ENCODE measurements around the gene SP7. TPM values are rescaled to one million over a fixed set of nuclear protein-coding genes. Genes with fewer than 3 reads are reported as not detected.
"Not testable (repeated sequence)": the region's sequence is repeated elsewhere in the genome, so short reads cannot be mapped to it uniquely, and the experiment has no call there.

Gene SP7
- polyA plus RNA-seq (ENCODE audit: insufficient read length in 12 of 12) = 1 to 10 TPM in 1 of 12 donors, under 1 TPM in 5, not detected in 6; 0.05 to 1.2 (median 0.22) TPM
- long read RNA-seq, donor 1, partial matches to known transcripts = 267 of 463 reads
- long read RNA-seq, donor 1, other reads (novel, unspliced or antisense) = 196 of 463 reads
- long read RNA-seq, donor 2 = 0 reads
- long read RNA-seq, donor 3 = 0 reads
- long read RNA-seq, donor 4 = 0 reads
- long read RNA-seq, donor 5 = 0 reads
- long read RNA-seq, donor 6 = 0 reads
- long read RNA-seq, donor 7 = 0 reads
- long read RNA-seq, donor 8, partial matches to known transcripts = 220 of 298 reads
- long read RNA-seq, donor 8, other reads (novel, unspliced or antisense) = 78 of 298 reads
- long read RNA-seq, donor 9 = 0 reads
- long read RNA-seq, donor 10, partial matches to known transcripts = 363 of 408 reads
- long read RNA-seq, donor 10, other reads (novel, unspliced or antisense) = 45 of 408 reads
- long read RNA-seq, donor 11 = 0 reads

DNA sequence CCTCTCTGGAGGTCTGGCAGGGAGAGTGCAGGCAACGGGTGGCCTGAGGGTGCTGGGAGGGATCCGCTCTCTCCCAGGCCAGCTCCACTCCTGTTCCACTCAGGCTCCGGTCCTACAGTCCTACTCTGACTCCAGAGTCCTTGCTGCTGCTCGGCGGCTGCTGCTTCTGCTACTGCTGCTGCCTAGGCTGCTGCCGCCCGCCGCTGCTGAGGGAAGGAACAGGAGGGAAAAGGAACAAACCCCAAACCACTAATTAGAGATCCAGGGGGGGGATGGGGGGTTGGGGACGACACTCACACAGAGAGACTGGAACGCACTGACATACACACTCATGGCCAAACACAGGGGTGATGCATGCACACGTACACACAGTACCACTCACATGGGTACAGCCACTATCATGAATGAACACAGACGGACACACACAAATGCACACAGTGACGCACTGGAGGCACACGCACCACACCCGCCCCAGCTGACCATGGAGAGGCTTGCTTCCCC, at the start of gene SP7:
SP7 (minus strand) TSS at position 174 of the 501 bp plus-strand sequence. CDS start 708 bp downstream, outside the sequence.
- DNase-seq = no peak

DNA sequence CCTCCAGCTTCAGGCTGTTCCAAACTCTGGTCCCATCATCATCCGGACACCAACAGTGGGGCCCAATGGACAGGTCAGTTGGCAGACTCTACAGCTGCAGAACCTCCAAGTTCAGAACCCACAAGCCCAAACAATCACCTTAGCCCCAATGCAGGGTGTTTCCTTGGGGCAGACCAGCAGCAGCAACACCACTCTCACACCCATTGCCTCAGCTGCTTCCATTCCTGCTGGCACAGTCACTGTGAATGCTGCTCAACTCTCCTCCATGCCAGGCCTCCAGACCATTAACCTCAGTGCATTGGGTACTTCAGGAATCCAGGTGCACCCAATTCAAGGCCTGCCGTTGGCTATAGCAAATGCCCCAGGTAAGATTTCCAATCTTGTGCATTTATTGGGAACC, 47.1 kb upstream of the SP7 start:
- no peak for DNase-seq

DNA sequence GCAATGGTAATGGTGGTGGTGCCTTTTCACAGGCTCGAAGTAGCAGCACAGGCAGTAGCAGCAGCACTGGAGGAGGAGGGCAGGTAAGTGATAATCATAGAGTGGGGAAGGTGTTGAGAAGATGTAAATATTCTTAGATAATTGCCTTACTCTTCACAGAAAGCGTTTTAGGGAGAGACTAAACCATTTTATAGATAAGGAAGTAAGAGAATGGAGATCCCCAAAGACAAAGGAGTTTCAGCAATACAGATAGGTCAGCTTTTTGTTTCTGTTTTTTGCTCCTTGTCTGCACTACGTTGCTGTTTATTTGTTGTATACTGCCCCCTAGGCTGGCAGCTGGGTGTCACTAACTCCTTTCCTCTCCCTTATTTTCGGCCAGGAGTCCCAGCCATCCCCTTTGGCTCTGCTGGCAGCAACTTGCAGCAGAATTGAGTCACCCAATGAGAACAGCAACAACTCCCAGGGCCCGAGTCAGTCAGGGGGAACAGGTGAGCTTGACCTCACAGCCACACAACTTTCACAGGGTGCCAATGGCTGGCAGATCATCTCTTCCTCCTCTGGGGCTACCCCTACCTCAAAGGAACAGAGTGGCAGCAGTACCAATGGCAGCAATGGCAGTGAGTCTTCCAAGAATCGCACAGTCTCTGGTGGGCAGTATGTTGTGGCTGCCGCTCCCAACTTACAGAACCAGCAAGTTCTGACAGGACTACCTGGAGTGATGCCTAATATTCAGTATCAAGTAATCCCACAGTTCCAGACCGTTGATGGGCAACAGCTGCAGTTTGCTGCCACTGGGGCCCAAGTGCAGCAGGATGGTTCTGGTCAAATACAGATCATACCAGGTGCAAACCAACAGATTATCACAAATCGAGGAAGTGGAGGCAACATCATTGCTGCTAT, 45.8 kb upstream of the SP7 start:
- no peak for DNase-seq

DNA sequence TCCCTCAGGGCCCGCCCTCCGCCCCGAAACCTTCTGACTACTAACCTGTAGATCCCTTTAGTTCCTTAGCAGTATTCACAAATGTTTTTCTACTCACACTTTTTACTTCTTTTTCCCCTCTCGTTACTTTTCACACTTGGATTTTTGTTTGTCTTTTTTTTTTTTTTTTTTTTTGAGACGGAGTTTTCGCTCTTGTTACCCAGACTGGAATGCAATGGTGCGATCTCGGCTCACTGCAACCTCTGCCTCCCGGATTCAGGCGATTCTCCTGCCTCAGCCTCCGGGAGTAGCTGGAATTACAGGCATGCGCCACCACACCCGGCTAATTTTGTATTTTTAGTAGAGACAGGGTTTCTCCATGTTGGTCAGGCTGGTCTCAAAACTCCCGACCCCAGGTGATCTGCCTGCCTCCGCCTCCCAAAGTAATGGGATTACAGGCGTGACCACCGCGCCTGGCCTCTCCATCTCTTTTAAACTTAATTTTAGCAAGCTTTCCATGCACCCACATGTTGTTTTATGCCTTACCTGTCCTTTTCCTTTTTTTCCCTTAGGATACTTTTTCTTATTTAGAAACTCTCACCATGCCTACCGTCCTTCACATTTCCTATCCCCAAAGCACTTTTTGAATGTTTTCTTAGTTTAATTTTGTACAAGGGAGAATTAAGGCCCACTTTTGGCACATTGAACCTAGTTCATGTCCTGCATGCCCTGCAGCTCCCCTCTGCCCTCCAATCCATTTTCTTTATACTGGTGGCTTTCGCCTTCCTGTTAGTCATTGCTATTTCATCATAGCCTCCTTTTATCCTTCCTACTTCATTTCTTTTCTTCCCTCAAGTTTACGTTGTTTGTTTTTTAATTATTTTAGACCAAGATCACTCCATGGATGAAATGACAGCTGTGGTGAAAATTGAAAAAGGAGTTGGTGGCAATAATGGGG, 44.9 kb upstream of the SP7 start:
- no peak for DNase-seq

DNA sequence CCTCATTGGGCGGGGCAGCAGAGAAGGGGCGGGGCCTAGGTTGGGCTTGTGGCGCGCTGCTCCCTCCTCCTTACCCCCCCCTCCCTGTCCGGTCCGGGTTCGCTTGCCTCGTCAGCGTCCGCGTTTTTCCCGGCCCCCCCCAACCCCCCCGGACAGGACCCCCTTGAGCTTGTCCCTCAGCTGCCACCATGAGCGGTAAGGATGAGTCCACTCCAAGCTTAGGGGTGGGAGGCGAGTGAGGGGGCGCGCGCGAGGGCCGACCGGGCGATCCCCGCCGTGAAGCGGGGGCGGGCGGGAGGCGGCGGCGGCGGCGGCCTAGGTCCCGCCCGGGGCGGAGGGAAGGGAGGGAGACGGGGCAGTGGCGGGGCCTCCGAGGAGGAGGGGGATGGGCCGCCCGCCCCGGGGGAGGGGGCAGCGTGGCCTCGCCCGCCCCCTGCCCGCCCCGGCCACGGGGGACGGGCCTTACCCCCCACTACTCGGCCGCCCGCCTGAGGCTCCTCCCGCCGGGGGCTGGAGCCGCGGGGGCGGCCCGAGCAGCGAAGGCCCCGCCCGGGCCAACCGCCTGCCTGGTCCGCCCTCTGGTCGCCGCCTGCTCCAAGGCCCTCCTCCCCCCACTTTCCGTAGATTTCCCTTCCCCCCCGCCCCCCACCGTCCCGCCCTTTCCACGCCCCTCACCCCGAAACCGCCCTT, 44.1 kb upstream of the SP7 start, which contains the start of gene SP1:
SP1 (plus strand) TSS at position 73 of the 690 bp plus-strand sequence; CDS start at position 189, 116 bp downstream.
- peak; percentile 91 for DNase-seq

DNA sequence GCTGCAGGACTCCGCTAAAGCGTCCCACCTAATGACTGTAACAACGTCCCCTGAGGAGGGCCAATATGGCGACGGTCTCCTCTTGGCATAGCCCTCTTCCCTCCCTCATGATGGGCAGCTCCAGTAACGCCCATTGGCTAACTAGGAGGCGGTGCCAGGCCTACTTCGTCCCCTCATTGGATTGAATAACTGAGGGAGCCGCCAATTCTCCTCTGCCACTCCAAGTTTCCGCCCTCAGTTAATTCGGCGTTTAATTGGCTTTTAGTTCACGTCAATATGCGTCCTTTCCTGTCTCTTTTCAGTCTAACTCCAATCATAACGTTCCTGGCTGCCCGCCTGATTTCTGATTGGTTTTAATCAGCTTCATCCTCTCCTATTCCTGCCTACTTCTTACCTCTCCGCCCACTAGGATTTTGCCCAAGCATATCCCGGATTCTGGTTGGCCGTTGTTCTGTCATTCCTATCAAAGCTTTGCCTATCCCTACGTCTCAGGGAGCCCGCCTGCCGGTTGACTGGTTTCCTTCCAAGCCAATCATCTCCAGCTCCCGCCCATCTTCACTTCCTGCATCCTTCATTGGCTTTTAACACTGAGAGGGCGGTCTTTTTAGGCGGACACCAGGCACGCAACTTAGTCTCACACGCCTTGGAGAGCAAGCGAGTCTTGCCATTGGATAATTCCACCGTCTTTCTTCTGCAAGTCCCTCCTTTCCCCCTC, 43.4 kb upstream of the SP7 start:
- DNase-seq = peak; percentile 100

DNA sequence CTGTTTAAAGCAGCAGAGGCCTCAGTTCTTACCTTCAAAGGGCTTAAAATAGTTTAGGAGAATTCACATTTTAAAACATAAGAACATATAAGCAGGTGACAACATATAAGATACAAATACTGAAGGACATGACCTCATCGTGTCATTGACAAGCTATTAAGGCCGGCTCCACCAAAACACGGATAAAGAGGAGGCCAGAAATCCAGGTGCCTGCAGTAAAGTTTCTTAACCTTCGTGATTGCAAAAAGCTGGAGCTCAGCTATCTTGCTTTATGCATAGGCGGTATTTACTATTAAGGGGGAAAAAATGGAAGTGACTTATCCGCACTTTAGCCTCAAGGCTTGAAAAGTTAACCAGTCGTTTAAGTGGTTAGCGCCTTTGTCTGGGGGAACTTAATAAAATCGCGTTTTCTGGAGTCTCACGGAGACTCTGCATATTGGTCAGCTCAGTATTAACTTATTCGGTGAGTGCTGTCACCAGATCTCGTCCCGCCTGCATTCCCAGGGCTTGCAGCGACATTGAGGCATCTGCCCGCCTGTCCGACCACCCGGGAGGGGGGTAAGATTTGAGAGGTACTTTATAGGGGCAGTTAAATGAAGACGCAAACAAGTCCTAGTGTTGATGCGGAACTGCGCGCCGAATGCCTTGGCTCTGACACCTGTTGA, 42.7 kb upstream of the SP7 start:
- no peak for DNase-seq

DNA sequence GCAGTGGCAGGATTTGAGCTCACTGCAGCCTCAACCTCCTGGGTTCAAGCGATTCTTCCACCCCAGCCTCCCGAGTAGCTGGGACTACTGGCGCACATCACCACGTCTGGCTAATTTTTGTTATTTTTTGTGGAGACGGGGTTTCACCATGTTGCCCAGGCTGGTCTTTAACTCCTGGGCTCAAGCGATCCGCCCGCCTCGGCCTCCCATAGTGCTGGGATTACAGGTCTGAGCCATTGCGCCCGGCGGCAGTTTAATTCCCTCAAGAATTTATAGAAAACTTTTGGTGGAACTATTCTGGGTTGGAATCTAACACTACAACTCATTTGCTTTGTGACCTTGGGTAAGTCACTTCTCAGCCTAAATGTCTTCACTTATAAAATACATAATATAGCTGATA, 42.1 kb upstream of the SP7 start:
- DNase-seq = no peak

DNA sequence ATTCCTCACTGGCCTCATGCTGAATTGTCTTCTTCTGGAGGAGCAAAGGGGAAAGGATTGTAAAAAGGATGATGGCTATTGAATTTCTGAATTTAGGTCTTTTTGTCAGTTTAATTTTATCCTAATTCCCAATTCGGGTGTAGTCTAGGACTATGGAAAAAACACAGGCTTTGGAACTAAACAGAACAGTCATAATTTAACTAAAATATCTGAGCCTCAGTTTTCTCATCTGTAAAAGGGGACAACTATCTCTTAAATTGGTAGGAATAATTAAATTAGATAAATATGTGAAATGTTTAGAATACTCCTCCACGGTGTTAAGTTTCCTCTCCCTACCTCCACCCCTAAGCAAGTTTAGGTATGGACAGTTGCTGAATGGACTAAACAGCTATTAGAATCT, 40.6 kb upstream of the SP7 start:
- DNase-seq = no peak

DNA sequence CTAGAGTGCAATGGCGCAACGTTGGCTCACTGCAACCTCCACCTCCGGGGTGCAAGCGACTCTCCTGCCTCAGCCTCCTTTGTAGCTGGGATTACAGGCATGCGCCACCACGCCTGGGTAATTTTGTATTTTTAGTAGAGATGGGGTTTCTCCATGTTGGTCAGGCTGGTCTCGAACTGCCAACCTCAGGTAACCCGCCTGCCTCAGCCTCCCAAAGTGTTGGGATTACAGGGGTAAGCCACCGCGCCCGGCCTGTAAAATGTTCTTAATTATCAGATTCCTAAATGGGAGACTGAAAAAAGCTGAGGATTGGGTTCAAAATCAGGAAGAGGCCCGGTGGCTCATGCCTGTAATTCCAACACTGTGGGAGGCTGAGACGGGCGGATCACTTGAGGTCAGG, 38.1 kb upstream of the SP7 start:
- DNase-seq = not testable (repeated sequence)

DNA sequence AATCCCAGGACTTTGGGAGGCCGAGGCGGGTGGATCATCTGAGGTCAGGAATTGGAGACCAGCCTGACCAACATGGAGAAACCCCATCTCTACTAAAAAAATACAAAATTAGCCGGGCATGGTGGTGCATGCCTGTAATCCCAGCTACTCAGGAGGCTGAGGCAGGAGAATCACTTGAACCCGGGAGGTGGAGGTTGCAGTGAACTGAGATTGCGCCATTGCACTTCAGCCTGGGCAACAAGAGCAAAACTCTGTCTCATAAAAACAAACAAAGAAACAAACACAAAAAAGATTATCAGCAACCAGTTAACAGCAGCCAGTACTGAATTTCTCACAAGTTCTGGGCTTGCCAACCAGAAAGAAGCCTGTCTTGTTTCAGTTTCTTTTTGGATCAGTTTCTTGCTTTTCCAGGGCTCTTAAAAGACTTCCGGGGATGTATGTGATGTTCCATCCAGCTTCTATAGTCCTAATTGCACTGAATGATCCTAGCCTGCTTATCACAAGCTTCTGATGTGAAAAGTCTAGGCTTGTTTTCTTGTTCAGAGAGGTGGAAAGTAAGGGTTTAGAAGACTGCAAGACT, 37.5 kb upstream of the SP7 start:
- DNase-seq = not testable (repeated sequence)

DNA sequence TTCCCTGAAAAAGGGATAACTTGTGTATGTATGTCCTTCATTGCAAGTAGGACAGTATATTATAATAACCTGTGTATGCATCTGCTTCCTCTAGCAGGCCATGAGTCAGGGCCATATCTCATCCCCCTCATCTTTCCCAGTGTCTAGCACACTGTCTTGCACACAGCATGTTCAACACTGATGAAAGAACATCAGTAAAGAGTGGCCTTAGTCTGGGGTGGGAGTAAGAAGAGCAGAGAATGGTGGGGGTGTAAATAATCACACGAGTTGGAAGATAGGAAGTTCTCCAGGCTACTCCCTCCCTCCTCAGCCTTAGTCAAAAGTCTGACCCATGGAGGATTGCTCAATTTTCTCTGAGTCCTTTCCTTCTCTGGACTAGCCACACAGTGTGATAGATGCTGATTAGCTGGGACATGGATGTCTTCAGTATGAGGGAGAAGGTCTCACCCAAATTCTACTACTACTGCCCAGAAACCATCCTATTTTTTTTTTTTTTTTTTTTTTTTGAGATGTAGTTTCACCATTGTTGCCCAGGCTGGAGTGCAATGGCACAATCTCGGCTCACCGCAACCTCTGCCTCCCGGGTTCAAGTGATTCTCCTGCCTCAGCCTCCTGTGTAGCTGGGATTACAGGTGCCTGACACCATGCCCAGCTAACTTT, 29.2 kb upstream of the SP7 start:
- DNase-seq = no peak

DNA sequence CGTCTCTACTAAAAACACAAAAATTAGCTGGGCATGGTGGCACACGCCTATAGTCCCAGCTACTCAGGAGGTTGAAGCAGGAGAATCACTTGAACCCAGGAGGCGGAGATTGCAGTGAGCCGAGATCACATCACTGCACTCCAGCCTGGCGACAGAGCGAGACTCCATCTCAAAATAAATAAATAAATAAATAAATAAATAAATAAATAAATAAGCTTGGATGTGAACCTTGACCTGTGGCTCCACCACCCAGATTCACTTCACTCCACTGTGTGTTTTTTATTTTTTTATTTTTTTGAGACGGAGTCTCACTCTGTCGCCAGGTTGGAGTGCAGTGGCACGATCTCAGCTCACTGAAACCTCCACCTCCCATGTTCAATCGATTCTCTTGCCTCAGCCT, 25.5 kb upstream of the SP7 start:
- DNase-seq = not testable (repeated sequence)

DNA sequence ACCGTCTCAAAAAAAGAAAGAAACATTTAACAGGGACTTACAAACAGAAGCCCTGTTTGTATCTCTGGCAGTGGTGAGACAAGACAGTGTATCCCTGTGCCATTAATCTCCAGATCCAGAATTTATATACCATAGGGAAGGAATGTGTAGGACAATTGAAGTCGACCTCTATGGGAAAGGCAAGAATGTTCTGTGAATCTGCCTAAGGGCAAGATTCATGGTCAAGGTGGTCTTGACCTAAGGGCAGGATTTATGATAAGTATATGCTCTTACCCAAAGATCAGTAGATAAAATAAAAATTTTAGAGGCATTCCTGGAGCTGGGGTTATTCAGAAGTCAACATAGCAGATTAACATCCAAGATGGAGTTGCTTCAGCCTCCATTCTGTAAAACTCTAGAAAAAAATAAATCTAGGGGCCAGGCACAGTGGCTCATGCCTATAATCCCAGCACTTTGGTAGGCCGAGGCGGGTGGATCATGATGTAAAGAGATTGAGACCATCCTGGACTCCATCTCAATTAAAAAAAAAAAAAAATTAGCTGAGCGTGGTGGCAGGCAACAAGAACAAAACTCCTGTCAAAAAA, 22.8 kb upstream of the SP7 start:
- no peak for DNase-seq

DNA sequence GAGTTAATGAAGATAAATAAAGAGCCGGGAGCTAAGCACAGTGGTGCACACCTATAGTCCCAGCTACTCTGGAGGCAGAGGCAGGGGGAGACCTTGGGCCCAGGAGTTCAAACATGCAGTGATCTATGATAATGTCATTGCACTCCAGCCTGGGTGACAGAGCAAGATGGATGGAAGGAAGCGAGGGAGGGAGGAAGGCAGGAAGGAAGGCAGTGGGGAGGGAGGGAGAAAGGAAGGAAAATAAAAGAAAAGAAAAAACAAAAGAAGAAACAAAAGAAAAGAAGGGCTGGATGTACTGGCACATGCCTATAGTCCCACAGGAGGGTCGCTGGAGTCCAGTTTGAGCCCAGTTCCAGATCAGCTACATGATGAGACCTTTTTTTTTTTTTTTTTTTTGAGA, 19.0 kb upstream of the SP7 start:
- no peak for DNase-seq

DNA sequence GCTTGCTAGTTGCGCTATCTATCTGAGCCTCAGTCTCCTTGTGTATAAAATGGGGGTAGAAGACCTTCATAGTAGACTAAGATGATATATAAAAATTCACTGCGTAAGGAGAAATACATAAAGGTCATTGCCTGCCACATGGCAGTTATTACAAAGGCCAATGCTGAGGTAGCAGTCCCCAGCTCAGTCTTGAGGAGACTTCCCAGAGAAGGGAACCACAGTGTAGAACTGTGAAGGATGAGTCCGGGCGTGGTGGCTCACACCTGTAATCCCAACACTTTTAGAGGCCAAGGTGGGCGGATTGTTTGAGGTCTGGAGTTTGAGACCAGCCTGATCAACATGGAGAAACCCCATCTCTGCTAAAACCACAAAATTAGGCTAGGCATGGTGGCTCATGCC, 17.1 kb upstream of the SP7 start:
- DNase-seq = no peak

DNA sequence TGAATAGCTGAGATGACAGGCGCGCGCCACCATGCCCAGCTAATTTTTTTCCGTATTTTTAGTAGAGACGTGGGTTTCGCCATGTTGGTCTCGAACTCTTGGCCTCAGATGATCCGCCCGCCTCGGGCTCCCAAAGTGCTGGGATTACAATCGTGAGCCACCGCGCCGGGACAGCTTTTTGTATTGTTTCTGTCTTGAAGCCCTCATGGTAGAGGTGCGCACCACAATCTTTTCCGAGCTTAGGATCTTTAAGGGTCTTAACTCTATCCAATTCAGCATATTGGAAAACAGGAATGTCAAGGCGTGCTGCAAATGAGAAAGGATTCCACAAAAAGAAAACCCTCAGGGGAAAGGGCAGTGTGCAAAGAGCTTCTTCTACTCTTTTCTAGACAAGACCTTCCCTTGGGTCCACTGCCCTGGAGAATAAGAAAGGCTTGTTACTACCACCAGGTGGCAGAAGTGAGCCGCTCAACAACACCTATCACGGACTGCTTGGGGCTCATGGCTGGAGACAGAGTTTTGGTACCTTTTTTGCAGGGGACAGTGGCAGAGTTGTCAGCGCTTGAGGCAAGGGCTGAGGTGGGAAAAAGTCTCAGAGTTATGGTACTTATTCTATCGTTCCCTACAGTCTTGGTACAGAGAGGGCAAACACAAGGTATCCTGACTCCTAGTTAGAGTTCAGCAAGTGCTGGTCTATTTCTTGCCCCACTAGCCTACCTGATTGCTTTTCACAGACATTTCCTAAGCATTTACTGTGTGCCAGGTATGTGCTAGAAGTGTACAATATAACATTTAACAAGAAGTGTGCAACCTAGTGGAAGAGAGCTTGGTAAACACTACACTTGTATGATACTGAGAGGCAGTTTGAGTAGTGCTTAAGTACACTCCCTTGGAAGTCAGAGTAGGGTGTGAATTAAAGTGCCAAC, 16.4 kb upstream of the SP7 start:
- DNase-seq = peak; percentile 88

Measured in muscle of arm (tissue), 14 donors.